COLO668 (cell line): ENCODE measurements around the gene HOXD12.

Source experiments
- DNase-seq: peaks from one replicate; lab custom pipeline; 2025; ENCODE audit not compliant: unreplicated experiment; lab: John Stamatoyannopoulos, UW

Gene HOXD12

DNA sequence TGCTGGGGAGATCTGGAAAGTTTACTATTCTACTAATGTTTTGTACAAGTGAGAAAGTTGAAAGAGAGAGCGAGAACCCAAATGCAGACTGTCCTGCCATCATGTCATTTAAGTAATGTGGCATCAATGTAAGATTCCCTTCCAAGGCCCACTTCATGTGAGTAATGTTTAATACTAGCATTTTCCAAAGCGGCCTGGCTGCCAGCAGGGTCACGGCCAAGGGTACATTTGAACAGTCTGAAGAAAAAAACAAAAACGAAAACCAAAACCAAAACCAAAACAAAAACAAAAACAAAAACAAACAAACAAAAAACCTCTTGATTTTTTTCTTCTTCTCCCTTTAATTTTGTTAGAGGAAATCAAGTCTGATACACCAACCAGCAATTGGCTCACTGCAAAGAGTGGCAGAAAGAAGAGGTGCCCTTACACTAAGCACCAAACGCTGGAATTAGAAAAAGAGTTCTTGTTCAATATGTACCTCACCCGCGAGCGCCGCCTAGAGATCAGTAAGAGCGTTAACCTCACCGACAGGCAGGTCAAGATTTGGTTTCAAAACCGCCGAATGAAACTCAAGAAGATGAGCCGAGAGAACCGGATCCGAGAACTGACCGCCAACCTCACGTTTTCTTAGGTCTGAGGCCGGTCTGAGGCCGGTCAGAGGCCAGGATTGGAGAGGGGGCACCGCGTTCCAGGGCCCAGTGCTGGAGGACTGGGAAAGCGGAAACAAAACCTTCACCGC is 19.2 kb downstream of the HOXD12 start:
- DNase-seq: peak; percentile 80

DNA sequence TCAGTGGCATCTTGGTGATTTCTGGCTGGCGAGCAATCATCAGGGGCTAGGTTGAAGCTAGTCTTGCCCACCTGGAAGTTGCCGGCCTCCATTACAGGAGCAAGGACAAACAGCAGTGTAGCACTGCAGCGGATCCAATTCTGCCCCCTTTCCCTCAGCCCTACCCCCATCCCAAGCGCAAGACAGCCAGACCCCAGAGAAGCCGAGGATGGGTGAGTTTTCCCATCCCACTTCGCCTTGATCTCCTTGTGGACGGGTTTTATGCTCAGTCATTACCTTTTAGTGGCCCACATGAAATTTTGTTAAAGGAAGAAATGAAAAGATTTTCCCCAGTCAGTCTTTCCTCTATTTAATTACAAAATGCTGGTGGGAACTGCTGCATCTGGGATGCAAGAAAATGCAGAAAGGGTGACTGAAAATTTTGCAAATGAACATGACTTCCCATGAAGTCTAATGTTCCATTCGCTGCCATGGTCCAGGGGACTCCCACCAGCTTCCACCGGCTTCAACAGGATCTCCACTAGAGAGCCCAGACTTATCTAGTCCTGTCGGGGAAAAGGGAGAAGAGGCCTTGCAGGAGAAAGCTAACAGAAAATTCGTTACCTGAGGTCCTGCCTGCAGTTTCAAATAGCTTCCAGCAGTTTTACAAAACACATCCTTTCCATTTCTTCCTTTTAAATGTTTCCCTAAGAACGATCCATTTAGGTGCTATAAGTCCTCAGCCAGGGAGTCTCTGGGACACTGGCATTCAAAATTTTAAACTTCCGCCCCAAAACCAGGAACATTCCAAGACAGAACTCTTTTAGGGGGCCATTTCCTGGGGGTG is 21.0 kb downstream of the HOXD12 start:
- no peak for DNase-seq

DNA sequence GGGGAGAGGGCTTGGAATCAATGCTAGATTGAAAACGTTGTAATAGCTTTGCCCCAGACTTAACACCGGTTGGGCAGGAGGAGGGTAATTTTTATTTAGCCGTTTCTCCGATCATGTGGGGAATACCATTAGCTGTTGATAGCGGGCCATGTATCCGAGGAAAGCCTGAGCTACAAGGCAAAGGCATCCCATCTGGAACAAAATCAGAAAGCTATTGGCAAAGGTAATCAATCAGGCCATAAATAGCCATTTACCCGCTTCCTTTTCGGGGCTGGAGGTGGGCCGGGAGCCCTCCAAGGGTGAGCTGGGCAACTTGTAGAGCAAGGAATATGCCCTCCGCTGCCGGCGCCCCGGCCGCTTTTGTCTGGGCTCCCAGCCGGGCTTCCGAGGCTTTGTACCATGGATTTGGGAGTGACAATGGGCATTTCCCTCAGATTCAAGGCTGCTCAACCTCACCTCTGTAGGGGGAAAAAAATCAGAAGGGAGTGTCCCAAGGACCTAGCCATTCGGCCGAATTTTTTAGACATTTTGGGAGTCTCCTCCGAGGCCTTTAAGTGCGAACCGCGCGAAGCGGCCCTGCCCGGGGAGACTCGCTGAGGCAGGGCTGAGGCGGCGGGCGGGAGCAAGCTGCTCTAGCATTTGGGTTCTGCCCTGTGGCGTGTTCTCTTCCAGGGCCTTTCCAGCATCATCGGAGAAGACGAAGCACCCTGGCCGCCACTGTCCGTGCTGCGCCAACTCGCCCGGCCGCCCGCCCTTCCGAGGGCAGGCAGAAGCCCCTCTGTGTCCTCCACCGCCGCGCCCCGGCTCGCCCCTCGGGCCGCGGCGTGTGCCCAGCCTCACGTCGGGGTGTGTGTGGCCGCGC is 21.8 kb downstream of the HOXD12 start:
- peak; percentile 43 for DNase-seq

DNA sequence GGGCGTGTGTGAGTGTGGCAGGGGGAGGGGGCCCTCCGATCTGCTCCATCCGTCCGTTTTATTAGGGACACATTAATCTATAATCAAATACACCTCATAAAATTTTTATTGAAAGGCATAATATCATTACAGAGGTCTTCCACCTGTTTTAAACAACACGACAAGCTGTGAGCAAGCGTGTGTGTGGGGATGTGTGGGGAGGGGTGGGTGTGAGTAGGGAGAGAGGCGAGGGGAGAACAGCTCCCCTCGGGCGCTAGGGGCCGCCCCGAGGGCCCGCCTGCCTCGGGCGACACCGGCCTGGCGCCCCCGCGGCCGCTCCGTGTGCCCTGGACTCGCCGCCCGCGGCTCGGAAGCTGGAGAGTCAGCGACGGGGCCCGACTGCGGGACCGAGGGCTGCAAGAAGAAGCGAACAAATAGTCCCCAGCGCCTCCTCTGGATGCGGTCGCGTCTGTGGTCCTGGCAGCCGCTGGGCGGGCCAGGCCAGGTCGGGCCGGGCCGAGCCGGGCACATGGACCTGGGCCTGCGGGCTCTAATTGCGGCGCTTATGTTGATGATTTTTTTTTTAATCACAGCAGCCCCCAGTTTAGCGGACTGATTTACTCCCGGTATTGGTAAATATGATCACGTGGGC is 22.6 kb downstream of the HOXD12 start:
- peak; percentile 82 for DNase-seq

DNA sequence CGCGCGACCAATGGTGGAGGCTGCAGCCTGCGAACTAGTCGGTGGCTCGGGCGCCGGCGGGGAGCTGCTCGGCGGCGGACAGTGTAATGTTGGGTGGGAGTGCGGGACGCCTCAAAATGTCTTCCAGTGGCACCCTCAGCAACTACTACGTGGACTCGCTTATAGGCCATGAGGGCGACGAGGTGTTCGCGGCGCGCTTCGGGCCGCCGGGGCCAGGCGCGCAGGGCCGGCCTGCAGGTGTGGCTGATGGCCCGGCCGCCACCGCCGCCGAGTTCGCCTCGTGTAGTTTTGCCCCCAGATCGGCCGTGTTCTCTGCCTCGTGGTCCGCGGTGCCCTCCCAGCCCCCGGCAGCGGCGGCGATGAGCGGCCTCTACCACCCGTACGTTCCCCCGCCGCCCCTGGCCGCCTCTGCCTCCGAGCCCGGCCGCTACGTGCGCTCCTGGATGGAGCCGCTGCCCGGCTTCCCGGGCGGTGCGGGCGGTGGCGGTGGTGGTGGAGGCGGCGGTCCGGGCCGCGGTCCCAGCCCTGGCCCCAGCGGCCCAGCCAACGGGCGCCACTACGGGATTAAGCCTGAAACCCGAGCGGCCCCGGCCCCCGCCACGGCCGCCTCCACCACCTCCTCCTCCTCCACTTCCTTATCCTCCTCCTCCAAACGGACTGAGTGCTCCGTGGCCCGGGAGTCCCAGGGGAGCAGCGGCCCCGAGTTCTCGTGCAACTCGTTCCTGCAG is 23.3 kb downstream of the HOXD12 start, which contains the start of gene HOXD9:
Gene HOXD9 (plus strand): TSS at position 37 of the 728 bp plus-strand sequence. CDS start 50 bp downstream, at position 87.
- peak; percentile 88 for DNase-seq

DNA sequence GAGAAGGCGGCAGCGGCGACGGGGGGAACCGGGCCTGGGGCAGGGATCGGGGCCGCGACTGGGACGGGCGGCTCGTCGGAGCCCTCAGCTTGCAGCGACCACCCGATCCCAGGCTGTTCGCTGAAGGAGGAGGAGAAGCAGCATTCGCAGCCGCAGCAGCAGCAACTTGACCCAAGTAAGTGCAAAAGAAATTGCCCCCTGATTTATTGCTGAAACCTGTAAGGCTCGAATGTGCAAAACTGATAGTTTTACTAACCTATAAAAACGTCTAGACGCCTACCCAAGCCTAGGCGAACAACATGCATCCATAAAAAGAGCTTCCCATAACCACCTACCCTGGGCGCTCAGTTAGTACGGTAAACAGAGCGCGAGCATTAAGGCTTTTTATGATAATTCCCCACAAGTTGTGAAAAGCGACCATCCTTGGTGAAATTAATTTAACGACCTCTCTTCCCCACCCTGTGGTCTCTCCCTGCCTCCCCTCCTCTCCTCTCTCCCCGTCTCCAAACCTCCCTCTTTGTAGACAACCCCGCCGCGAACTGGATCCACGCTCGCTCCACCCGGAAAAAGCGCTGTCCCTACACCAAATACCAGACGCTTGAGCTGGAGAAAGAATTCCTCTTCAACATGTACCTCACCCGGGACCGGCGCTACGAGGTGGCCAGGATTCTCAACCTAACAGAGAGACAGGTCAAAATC is 24.0 kb downstream of the HOXD12 start:
- peak; percentile 26 for DNase-seq

DNA sequence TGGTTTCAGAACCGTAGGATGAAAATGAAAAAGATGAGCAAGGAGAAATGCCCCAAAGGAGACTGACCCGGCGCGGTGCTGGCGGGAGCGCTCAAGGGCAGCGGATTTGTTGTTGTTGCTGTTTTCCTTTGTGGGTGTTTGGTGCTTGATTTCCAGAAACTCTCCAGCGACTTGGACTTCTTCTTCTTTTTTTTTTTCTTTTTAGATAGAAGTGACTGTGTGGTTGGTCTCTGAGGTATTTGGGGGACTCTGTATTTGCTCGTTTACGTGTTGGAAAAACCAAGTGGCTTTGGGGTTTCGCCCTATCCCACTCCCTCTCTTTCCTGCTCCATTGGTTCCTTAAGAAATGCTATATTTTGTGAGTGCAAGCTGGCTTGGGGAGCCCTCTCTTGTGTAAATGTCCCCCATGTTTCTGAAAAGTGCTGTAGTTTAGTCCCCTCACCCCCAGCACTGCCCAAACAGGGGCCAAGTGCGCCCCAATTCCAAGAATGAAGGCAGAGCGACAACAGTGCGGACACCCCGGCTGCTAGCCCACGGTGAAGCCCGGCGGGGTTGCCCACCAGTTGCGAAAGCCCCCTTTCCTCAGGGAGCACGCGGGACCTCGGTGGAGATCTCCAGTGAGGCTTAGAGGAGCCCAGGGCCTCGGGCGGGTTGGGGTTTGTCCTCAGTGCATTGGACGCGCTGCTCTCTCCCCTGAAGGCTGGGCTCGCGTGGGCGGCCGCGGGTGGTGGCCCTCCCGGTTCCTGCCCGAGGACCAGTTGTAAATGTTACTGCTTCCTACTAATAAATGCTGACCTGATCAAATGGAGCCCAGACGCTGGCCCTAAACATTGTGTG is 24.7 kb downstream of the HOXD12 start:
- DNase-seq: no peak

DNA sequence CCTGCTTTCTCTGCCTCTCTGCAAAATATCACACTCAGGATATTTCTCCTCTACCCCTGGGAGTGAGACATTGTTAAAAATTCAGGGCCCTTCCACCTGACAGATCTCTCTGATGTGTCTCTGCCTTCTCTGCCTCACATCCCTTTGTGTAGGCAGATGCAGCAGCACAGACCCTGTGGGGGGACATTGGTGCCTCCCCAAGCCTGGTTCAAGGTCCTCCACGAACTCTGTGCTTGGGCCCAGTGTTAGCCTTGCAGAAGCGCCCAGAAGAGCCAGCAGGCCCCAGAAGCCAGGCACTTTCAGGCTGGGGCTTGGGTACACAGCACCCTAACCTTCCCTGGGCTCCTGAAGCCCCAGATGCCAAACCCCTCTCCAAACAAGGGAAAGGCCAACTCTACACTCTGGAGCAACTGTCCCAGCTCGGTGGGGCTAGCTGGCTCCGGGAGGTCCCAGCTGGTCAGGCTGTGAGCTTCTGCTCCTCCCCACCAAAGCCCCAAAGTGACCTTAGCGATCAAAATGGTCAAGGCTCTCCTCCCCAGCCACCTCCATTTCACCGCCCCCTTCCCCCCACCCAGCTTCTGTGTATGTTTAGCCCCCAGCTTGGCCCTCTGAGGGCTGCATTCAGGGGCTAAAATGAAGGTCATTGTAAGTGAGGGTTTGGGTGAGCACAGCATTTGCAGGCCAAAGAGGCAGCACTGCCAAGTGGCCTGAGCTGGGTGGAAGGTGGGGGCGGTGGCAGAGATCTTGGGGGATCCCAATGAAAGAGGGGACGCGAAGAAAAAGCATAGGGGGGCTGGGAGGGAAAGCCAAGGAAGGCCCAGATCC is 25.6 kb downstream of the HOXD12 start:
- no peak for DNase-seq

DNA sequence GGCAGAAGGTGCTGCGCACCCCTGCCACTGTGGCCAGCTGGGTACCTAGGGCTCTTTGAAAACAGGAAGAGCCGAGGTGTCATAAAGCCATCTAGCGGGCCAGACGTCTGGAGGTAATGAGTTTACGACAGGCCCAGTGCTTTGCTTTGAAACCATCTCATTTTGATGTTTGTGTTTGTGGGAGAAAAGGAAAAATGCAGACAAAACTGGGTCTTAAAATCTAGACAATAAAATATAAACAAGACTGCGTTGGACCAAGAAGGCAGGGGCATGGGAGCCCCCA is 26.1 kb downstream of the HOXD12 start:
- DNase-seq: no peak

DNA sequence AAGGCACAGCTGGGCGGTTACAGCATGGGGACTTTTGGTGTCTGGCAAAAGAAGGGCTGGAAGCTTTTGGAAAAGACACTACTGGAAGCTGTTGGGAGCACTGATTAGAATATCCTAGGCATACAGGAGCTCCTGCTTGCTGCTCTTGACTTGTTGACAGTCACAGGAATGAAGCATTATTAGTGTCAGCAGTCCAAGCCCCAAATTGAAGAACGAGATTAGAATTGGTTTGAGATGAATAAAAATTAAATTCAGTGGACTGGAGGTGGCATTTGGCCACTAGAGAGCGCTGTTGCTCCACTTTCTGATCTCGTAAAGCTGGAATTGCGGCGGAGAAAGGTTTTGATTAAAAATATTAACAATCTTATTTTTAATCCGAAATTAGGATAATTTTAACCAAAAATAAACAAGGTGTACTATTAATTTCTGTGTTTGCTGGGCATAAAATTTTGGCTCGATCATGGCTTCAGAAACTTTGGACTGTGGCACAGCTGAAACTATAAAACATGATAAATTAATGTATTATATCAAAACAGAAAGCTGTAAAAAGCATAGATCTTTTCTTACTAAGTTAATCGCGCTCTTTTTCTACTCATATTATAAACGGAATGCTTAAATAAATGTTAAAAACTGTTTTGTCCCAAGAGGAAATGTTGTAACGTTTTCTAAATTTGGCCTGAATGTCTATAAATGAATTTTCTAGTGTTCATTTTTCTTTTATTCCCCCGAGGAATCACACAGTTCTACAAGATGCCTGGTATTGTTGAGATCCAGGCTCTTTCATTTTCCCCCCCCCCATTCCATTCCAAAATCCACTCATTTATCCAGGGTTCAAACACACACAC is 27.6 kb downstream of the HOXD12 start:
- peak; percentile 78 for DNase-seq

DNA sequence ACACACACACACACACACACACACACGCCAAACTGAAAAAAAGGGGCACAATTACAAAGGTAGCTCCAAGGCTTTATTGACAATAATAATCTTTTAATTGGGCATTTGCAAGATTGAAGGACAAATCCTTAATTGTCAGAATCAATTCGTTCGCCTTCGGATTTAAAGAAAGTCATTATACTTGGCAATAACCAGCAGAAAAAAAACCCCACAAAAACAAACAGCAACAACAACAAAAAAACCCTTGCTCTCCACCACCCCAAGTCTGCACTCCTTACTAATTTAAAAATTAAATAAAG is 28.1 kb downstream of the HOXD12 start:
- no peak for DNase-seq

DNA sequence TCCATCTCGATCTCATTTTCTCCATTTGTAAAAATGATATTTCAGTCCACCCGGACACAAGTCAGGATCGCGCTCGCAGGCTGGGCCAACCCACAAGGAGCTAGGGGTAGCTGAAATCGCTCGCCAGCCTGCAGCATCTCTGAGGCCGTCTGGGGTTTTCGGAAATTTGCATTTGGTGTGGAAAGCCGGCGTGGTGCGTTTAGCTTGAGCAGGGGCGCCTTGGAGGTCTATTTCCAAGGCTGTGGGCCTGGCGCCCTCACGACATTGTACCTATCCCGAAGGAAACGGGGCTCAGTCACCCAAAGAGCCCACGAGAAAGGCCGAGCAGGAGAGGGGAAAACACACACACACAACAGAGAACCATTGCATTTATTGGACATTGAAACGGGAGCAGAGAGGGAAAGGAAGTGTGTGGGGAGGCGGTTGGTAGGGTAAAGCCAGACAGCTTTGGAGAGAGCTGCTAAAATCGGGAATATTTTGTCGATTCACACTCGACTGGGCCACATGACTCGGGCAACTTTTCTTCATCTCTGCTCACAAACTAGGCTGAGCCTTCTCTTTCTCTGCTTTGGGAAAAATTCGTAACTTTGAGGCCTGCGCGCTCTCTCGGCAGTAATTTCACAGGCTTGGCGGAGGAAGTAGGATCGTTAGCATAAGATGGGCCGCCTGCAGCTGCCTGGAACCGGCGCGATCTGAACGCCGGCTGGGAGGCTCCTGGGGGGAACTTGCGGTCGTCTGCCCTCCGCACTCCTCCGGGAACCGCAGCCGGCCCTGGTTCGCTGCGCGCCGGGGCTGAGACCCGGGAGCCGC is 28.8 kb downstream of the HOXD12 start:
- peak; percentile 67 for DNase-seq

DNA sequence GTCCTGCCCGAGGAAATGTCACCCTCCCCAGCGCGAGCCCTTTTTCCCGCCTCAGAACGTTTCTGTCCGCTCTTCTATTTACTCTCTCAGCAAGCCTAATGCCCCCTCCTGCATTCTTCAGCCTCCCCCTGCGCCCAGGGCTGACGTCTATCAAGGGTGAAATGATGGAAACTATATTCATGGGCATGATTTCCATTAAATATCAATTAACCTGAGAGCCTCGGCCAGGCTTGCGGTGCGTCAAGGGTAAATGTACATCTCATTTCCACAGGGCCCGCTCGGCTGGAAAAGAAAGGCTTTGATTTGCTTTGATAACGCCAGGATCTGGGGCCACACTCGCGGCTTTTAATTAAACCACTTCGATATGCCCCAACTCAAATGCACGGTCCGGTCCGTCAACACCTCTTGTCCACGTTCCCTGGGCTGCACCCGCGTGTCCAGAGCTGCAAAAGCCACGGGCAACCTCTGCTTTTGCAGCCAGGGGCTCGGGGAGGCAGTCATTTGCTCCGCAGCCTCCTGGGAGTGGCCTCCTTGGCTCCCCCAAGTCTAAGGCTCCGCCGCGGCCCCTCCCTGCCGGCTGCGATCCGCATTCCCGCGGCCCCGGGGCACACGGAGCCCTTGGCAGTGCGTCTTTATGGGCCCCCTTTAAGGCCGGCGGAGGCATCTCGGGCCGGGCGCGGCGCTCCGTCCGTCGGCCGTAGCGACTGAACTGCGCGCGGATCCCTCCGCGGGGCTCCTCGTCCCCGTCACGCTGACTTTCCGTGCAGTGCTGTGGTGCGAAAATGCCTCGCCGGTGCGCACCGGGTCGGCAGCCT is 29.6 kb downstream of the HOXD12 start, which contains the start of gene HOXD8:
Gene HOXD8 (plus strand): TSS at position 724 of the 815 bp plus-strand sequence. CDS start 662 bp downstream, outside the sequence.
- peak; percentile 94 for DNase-seq

DNA sequence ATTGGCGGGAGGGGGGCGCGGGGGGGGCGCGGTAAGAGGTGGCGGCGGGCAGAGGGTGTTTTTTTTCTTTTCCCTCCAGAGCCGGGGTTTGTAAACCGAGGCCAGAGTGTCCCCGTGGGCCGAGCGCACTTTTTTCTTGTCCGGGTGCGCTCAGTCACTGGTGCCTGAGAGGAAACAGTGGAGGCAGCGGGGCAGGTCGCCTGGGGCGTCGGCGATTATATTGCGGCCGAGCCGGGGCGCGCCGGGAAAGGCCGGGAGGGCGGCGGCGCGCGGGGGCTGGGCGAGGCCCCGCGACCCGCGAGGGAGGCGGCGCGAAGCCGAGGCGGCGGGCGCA is 30.2 kb downstream of the HOXD12 start:
- DNase-seq: no peak

DNA sequence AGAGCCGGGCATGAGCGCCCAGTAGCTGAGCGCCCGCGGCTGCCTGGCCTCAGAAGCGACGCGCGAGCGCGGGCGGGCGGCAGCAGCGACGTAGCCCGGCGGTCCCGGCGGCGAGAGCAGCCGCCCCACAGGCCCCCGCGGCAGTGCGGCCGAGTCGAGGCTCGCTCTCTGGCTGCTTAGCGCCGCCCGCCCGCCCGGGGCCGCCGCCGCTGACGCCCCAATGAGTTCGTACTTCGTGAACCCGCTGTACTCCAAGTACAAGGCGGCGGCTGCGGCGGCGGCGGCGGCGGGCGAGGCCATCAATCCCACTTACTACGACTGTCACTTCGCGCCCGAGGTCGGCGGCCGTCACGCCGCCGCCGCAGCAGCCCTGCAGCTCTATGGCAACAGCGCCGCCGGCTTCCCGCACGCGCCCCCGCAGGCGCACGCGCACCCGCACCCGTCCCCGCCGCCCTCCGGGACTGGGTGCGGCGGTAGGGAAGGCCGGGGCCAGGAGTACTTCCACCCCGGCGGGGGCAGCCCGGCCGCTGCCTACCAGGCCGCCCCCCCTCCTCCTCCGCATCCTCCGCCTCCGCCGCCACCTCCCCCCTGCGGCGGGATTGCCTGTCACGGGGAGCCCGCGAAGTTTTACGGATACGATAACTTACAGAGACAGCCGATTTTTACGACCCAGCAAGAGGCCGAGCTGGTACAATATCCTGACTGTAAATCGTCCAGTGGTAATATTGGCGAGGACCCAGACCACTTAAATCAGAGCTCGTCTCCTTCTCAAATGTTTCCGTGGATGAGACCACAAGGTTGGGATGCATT is 30.8 kb downstream of the HOXD12 start:
- peak; percentile 80 for DNase-seq
